Esophagus squamous epithelium (tissue), 4 donors: ENCODE measurements around the gene GSE1.

Experiments
- POLR2A ChIP-seq, 4 donors: fragments of 450-650 bp; IDR thresholded peaks; one replicate each; pipeline ENCODE4 v1.6.1; 2017; ENCODE audit warnings: antibody characterized with exemption in 4 of 4, mild to moderate bottlenecking in 4 of 4, moderate library complexity in 3 of 4
- TF ChIP-seq, protein P1 (sequence below), 6 experiments: fragments of 450-650 bp in 4 of 6; fragments of 200-600 bp in 2 of 6; sonication (generic) in 2 of 6; IDR thresholded peaks; one replicate each; pipeline ENCODE4 v1.5.1; 2016 to 2019; ENCODE audit warnings: antibody characterized with exemption in 6 of 6, mild to moderate bottlenecking in 4 of 6, moderate library complexity in 4 of 6

DNA sequence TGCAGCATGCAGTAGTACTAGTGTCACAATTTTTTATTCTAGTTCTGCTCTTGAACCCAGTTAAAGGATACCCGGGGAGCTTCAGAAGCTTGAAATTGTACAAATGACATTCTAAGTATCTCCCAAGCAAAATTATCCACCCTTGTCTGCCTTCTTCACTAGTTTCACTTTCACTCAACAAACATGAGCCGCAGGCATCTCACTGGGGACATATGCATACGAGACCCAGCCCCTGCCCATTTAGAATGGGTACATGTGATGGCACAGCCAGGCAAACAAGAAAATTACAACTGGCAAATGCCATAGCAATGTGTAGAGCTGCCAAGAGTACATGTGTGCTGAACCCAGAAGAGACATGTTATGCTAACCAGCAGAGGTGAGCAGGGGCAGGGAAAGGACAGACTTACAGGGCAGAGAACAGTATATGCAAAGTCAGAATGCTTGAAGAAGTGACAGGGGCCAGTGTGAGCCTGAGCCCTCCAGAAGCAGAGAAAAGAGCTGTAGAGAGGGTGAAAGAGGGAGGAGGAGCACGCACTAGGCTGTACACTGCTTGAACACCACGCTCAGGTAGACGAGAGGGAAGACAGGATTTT lies 67.3 kb downstream of the GSE1 start:
- TF ChIP-seq, protein P1, sequence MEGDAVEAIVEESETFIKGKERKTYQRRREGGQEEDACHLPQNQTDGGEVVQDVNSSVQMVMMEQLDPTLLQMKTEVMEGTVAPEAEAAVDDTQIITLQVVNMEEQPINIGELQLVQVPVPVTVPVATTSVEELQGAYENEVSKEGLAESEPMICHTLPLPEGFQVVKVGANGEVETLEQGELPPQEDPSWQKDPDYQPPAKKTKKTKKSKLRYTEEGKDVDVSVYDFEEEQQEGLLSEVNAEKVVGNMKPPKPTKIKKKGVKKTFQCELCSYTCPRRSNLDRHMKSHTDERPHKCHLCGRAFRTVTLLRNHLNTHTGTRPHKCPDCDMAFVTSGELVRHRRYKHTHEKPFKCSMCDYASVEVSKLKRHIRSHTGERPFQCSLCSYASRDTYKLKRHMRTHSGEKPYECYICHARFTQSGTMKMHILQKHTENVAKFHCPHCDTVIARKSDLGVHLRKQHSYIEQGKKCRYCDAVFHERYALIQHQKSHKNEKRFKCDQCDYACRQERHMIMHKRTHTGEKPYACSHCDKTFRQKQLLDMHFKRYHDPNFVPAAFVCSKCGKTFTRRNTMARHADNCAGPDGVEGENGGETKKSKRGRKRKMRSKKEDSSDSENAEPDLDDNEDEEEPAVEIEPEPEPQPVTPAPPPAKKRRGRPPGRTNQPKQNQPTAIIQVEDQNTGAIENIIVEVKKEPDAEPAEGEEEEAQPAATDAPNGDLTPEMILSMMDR (IDR thresholded peaks at IDR 0.05) = no peak
- TF ChIP-seq POLR2A (IDR thresholded peaks at IDR 0.05) = no peak
